Thyroid gland (tissue), 4 donors: Measurements from ENCODE around the gene PAPLN. TPM values are rescaled to one million over a fixed set of nuclear protein-coding genes. Genes with fewer than 3 reads are reported as not detected.

Source experiments
- DNase-seq, 2 donors: peaks; one replicate each; pipeline ENCODE4 v3.0.0-alpha.2; 2019
- H3K27ac ChIP-seq, 3 donors: fragments of 200-600 bp; sonication (generic); 1 replicate in 2 of 3; 2 replicates in 1 of 3; pipeline ENCODE4 v1.5.1; 2016 to 2019; ENCODE audit warnings: mild to moderate bottlenecking in 1 of 3, moderate library complexity in 1 of 3
- H3K27me3 ChIP-seq: fragments of 200-600 bp; sonication (generic); one replicate; pipeline ENCODE4 v1.5.1; 2019
- H3K36me3 ChIP-seq, 2 donors: fragments of 200-600 bp; sonication (generic); one replicate each; pipeline ENCODE4 v1.5.1; 2016 to 2019
- H3K4me1 ChIP-seq, 2 donors: fragments of 200-600 bp; sonication (generic); one replicate each; pipeline ENCODE4 v1.5.1; 2017 to 2019
- H3K4me3 ChIP-seq, 3 donors: fragments of 200-600 bp; sonication (generic); replicated peaks in 1 of 3; 1 replicate in 2 of 3; 2 replicates in 1 of 3; pipeline ENCODE4 v1.5.1; 2016; ENCODE audit warnings: mild to moderate bottlenecking in 1 of 3
- H3K9me3 ChIP-seq: fragments of 200-600 bp; sonication (generic); one replicate; pipeline ENCODE4 v1.5.1; 2017
- CTCF ChIP-seq, 6 experiments: fragments of 200-600 bp in 3 of 6; fragments of 450-650 bp in 3 of 6; sonication (generic) in 3 of 6; IDR thresholded peaks; one replicate each; pipeline ENCODE4 v1.5.1; 2016 to 2019; ENCODE audit warnings: antibody characterized with exemption in 6 of 6, mild to moderate bottlenecking in 2 of 6, inconsistent platforms in 1 of 6, moderate library complexity in 1 of 6
- POLR2A ChIP-seq, 2 donors: fragments of 450-650 bp; IDR thresholded peaks; one replicate each; pipeline ENCODE4 v1.6.1; 2017; ENCODE audit warnings: antibody characterized with exemption in 2 of 2, mild to moderate bottlenecking in 2 of 2, moderate library complexity in 1 of 2
- WGBS, 2 donors: methylation state at CpG; one replicate each; pipeline ENCODE4 v1.1.5; 2017; 5-methylcytosine and 5-hydroxymethylcytosine counted together
- intact Hi-C: fragments of 100-400 bp; cut with DNase I; formaldehyde crosslinking; loops from one replicate; pipeline ENCODE4 v1.15.1; 2023
- total RNA-seq, 4 donors: library from RNA; depleted of rRNA; stranded (reverse); fragments of >200 nt; gene quantifications; one replicate each; pipeline ENCODE4 v1.2.3, GENCODE V29; 2016

PAPLN gene
- total RNA-seq, 4 donors from 2014 or later: 23.2 to 82.8 (median 48.4) TPM

GRCh38 chr14:73255005-73255400 is 17.7 kb downstream of the PAPLN start:
- peaks cover 0 to 4% of the 10 kb centered on the region in 2 donors for H3K36me3 ChIP-seq
- no peak for DNase-seq
- intact Hi-C loops: no loop called here
- H3K27me3 ChIP-seq: no peaks in the 10 kb centered on the region
- WGBS, 2 donors: 93 to 94% methylated on average over 6 of the region's 6 CpGs
- no peaks in the 10 kb centered on the region for H3K4me1 ChIP-seq
- no peak overlapping the region for H3K4me3 ChIP-seq
- H3K27ac ChIP-seq: no peak overlapping the region
- no peaks in the 10 kb centered on the region for H3K9me3 ChIP-seq
- no peak for TF ChIP-seq POLR2A (IDR thresholded peaks at IDR 0.05)
- TF ChIP-seq CTCF (IDR thresholded peaks at IDR 0.05): no peak

- no peak for DNase-seq
- H3K4me1 ChIP-seq: no peaks in the 10 kb centered on the region
- peaks cover 0 to 4% of the 10 kb centered on the region in 2 donors for H3K36me3 ChIP-seq
- H3K9me3 ChIP-seq: no peaks in the 10 kb centered on the region
- H3K27me3 ChIP-seq: no peaks in the 10 kb centered on the region
- intact Hi-C loops: no loop called here
- H3K4me3 ChIP-seq: no peak overlapping the region
- no peak for TF ChIP-seq CTCF (IDR thresholded peaks at IDR 0.05)
- no peak for TF ChIP-seq POLR2A (IDR thresholded peaks at IDR 0.05)
- H3K27ac ChIP-seq: no peak overlapping the region
- WGBS, 2 donors: 93 to 94% methylated on average over 9 of the region's 9 CpGs
These were observed 18.5 kb downstream of the PAPLN start for GRCh38 chr14:73255693-73256225.

DNA sequence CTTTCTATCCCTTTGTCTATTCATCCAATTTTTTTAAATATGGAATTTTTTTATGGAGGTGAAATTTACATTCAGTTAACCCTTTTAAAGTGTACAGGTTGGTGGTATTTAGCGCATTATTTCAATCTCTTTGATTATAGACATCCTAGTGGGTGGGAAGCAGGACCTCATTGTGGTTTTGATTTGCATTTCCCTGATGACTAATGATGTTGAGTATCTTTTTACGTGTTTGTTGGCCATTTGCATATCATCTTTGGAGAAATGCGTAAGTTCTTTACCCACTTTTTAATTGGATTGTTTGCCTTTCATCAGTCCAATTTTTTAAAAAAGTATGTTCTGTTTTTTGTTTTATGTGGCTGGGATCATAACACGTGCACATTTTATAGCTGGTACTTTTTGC is 20.8 kb downstream of the PAPLN start:
- intact Hi-C loops: no loop called here
- H3K36me3 ChIP-seq: peaks cover 0 to 2% of the 10 kb centered on the region in 2 donors
- TF ChIP-seq CTCF (IDR thresholded peaks at IDR 0.05) (no peak), POLR2A (IDR thresholded peaks at IDR 0.05) (no peak)
- no peaks in the 10 kb centered on the region for H3K9me3 ChIP-seq
- DNase-seq: no peak
- no peaks in the 10 kb centered on the region for H3K4me1 ChIP-seq
- no peaks in the 10 kb centered on the region for H3K27me3 ChIP-seq
- 94 to 96% methylated on average over 4 of the region's 4 CpGs for WGBS, 2 donors
- H3K4me3 ChIP-seq: no peak overlapping the region
- no peak overlapping the region for H3K27ac ChIP-seq

DNA sequence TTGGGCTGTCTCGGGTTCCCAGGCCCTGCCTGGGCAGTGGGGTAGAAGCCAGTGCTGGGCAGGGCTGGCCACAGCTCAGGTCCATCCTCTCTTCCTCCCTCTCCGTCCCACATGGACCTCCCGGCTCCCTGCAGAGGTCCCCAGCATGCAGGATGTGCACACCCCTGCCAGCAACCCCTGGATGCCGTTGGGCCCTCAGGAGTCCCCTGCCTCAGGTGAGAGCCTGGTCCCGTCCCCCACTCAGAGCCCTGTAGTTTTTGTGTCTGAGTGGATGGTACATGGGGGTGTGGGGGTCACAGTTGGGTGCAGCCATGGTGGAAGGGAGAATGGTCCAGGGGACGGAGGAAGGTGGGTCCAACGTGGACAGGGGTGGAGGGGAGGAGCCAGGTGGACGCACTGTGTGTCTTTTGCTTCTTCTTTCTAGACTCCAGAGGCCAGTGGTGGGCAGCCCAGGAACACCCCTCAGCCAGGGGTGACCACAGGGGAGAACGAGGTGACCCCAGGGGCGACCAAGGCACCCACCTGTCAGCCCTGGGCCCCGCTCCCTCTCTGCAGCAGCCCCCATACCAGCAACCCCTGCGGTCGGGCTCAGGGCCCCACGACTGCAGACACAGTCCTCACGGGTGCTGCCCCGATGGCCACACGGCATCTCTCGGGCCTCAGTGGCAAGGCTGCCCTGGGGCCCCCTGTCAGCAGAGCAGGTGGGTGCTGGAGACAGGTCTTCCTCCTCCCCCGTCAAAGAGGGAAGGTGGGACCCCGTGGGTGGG is 21.7 kb downstream of the PAPLN start:
- no peak overlapping the region for H3K27ac ChIP-seq
- peaks cover 0 to under 1% of the 10 kb centered on the region in 2 donors for H3K36me3 ChIP-seq
- no peak overlapping the region for H3K4me3 ChIP-seq
- no peaks in the 10 kb centered on the region for H3K27me3 ChIP-seq
- intact Hi-C loops: no loop called here
- WGBS, 2 donors: 90 to 95% methylated on average over 4 to 16 of the region's 20 CpGs
- DNase-seq: no peak
- TF ChIP-seq CTCF (IDR thresholded peaks at IDR 0.05): no peak
- no peak for TF ChIP-seq POLR2A (IDR thresholded peaks at IDR 0.05)
- H3K4me1 ChIP-seq: no peaks in the 10 kb centered on the region
- H3K9me3 ChIP-seq: no peaks in the 10 kb centered on the region

DNA sequence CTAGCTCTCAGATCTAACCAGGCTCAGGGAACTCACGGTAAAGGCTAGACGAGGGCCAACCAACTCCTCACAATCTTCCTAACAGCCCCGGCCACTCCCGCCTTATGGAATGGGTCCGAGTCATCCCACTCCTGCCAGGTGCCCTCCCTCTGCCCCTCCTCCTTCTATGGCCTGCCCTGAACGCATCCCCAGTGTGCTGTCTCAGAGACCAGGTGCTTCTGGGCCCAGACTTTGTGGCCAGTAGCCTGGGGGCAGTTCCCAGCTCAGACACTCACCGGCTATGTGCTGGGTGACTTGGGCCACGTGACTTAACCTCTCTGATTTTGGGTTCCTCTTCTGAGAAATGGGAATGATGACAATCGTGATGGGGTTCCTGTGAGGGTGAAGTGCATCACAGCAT is 22.5 kb downstream of the PAPLN start:
- no peak for TF ChIP-seq POLR2A (IDR thresholded peaks at IDR 0.05)
- no peak for TF ChIP-seq CTCF (IDR thresholded peaks at IDR 0.05)
- Histone ChIP-seq H3K36me3 (peaks cover 0 to 9% of the 10 kb centered on the region in 2 donors), H3K4me1 (no peaks in the 10 kb centered on the region), H3K27me3 (no peaks in the 10 kb centered on the region), H3K27ac (no peak overlapping the region), H3K9me3 (no peaks in the 10 kb centered on the region), H3K4me3 (no peak overlapping the region)
- DNase-seq: no peak
- intact Hi-C loops: no loop called here
- 91% methylated on average over 8 to 9 of the region's 9 CpGs for WGBS, 2 donors
